Vagina (tissue), 2 donors: ENCODE measurements around the gene CRISPLD2. TPM values are rescaled to one million over a fixed set of nuclear protein-coding genes. Genes with fewer than 3 reads are reported as not detected.

Experiments used
- DNase-seq, 2 donors: peaks; one replicate each; pipeline ENCODE4 v3.0.0-alpha.2; 2017; ENCODE audit errors: extremely low spot score in 2 of 2
- H3K27ac ChIP-seq: fragments of 200-600 bp; sonication (generic); one replicate; pipeline ENCODE4 v1.5.1; 2019
- H3K27me3 ChIP-seq: fragments of 200-600 bp; sonication (generic); one replicate; pipeline ENCODE4 v1.5.1; 2019
- H3K36me3 ChIP-seq, 2 donors: fragments of 200-600 bp; sonication (generic); one replicate each; pipeline ENCODE4 v1.5.1; 2017 to 2019
- H3K4me1 ChIP-seq: fragments of 200-600 bp; sonication (generic); one replicate; pipeline ENCODE4 v1.5.1; 2019
- H3K4me3 ChIP-seq, 2 donors: fragments of 200-600 bp; sonication (generic); 1 replicate in 1 of 2; 2 replicates in 1 of 2; pipeline ENCODE4 v1.5.1; 2016 to 2019
- H3K9me3 ChIP-seq: fragments of 200-600 bp; sonication (generic); one replicate; pipeline ENCODE4 v1.5.1; 2019
- POLR2A ChIP-seq, 2 donors: fragments of 450-650 bp; IDR thresholded peaks; one replicate each; pipeline ENCODE4 v1.6.1; 2017; ENCODE audit warnings: antibody characterized with exemption in 2 of 2, mild to moderate bottlenecking in 2 of 2, moderate library complexity in 2 of 2
- POLR2AphosphoS5 ChIP-seq, 2 donors: sonication (generic); formaldehyde crosslinking; IDR thresholded peaks; one replicate each; pipeline ENCODE4 v1.9.0; 2017; ENCODE audit warnings: antibody characterized with exemption in 2 of 2, mild to moderate bottlenecking in 2 of 2, low read depth in 1 of 2; ENCODE audit not compliant: insufficient read depth in 1 of 2
- intact Hi-C: fragments of 100-400 bp; cut with DNase I; formaldehyde crosslinking; loops from one replicate; pipeline ENCODE4 v1.15.1; 2023
- total RNA-seq: library from RNA; depleted of rRNA; stranded (reverse); fragments of >200 nt; gene quantifications from one replicate; pipeline ENCODE4 v1.2.3, GENCODE V29; 2016
- TF ChIP-seq, protein P1 (sequence below), 3 experiments: fragments of 450-650 bp in 2 of 3; fragments of 200-600 bp in 1 of 3; sonication (generic) in 1 of 3; IDR thresholded peaks; one replicate each; pipeline ENCODE4 v1.5.1; 2017 to 2019; ENCODE audit warnings: antibody characterized with exemption in 3 of 3, mild to moderate bottlenecking in 2 of 3, moderate library complexity in 2 of 3

CRISPLD2 gene
- total RNA-seq, 1 donor from 2014 or later = 320 TPM

DNA sequence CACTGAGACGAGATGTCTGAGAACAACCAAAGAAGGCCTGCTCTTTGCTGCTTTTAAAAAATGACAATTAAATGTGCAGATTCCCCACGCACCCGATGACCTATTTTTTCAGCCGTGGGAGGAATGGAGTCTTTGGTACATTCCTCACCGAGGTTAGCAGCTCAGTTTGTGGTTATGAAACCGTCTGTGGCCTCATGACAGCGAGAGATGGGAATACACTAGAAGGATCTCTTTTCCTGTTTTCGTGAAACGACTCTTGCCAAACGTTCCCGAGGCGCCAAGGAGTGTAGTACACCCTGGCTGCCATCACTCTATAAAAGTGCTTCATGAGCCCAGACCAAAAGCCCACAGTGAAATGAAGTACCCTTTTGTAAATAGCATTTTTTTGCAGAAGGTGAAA is 87.8 kb downstream of the CRISPLD2 start:
- H3K9me3 ChIP-seq = no peaks in the 10 kb centered on the region
- no peaks in the 10 kb centered on the region for H3K36me3 ChIP-seq
- no peak for TF ChIP-seq POLR2A (IDR thresholded peaks at IDR 0.05)
- no peak for TF ChIP-seq POLR2AphosphoS5 (IDR thresholded peaks at IDR 0.05; ENCODE audit: insufficient read depth in 1 of 2, low read depth in 1 of 2)
- TF ChIP-seq, protein P1, sequence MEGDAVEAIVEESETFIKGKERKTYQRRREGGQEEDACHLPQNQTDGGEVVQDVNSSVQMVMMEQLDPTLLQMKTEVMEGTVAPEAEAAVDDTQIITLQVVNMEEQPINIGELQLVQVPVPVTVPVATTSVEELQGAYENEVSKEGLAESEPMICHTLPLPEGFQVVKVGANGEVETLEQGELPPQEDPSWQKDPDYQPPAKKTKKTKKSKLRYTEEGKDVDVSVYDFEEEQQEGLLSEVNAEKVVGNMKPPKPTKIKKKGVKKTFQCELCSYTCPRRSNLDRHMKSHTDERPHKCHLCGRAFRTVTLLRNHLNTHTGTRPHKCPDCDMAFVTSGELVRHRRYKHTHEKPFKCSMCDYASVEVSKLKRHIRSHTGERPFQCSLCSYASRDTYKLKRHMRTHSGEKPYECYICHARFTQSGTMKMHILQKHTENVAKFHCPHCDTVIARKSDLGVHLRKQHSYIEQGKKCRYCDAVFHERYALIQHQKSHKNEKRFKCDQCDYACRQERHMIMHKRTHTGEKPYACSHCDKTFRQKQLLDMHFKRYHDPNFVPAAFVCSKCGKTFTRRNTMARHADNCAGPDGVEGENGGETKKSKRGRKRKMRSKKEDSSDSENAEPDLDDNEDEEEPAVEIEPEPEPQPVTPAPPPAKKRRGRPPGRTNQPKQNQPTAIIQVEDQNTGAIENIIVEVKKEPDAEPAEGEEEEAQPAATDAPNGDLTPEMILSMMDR (IDR thresholded peaks at IDR 0.05) = no peak
- H3K4me1 ChIP-seq = peaks cover 9% of the 10 kb centered on the region
- H3K27me3 ChIP-seq = no peaks in the 10 kb centered on the region
- no peak for DNase-seq
- peak overlapping the region; percentile 64 for H3K27ac ChIP-seq
- no peak overlapping the region for H3K4me3 ChIP-seq
- intact Hi-C loops = no loop called here

DNA sequence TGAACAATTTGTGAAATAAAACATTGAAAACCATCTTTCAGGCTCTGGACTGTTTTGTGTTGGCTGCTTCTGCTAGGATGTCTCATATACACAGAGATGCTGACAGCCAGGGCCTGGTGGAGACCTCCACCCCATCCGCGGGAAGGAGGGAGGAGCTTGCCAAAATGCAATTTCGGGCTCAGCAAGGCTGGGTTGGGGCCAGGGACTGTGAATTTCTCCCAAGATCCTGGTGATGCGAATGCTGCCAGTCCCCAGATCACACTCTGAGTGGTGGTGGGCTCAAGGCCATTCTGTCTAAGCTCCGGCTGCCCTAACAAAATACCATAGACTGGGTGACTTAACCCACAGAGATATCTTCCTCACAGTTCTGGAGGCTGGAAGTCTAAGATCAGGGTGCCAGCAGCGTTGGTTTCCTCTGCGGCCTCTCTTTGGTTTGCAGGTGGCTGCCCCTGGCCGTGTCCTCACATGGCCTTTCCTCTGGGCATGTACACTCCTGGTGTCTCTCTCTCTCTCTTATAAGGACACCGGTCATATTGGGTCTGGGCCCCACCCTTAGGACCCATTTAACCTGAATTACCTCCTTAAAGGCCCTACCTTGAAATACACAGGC is 89.8 kb downstream of the CRISPLD2 start:
- H3K4me3 ChIP-seq = no peak overlapping the region
- TF ChIP-seq, protein P1 (IDR thresholded peaks at IDR 0.05) = no peak
- TF ChIP-seq POLR2A (IDR thresholded peaks at IDR 0.05) (no peak), POLR2AphosphoS5 (IDR thresholded peaks at IDR 0.05; ENCODE audit: insufficient read depth in 1 of 2, low read depth in 1 of 2) (no peak)
- intact Hi-C loops = no loop called here
- H3K27ac ChIP-seq = peak overlapping the region; percentile 13
- DNase-seq = no peak
- H3K4me1 ChIP-seq = peaks cover 27% of the 10 kb centered on the region
- no peaks in the 10 kb centered on the region for H3K36me3 ChIP-seq
- no peaks in the 10 kb centered on the region for H3K9me3 ChIP-seq
- no peaks in the 10 kb centered on the region for H3K27me3 ChIP-seq

DNA sequence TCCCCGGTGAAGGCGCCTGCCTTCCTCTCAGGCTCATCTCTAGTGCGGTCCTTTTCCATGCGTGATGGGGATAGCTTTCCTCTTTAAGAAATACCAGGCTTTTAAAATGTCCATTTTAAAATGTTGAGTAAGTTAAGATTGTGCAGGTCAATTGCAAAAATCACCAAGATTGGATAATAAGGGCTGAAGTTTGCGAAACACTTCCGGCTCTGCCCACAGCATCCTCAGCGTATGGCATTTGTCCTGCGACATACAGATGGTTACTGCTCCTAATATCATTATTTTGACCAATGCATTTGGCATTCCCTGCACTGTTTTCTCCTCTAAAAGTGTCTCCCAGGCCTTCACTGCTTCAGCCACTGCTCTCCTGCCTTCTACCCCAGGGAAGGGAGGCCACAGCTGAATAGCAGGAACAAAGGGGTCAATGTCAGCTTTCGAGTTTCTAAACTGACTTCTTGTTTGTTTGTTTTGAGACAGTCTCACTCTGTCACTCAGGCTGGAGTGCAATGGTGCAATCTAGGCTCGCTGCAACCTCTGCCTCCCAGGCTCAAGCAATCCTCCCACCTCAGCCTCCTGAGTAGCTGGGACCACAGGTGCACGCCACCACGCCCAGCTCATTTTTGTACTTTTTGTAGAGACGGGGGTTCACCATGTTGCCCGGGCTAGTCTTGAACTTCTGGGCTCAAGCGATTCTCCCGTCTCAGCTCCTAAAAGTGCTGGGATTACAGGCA is 91.9 kb downstream of the CRISPLD2 start:
- Histone ChIP-seq H3K27me3 (no peaks in the 10 kb centered on the region), H3K4me1 (peaks cover 37% of the 10 kb centered on the region), H3K36me3 (no peaks in the 10 kb centered on the region), H3K9me3 (no peaks in the 10 kb centered on the region), H3K27ac (peak overlapping the region; percentile 12), H3K4me3 (no peak overlapping the region)
- no peak for TF ChIP-seq POLR2AphosphoS5 (IDR thresholded peaks at IDR 0.05; ENCODE audit: insufficient read depth in 1 of 2, low read depth in 1 of 2)
- TF ChIP-seq, protein P1 (IDR thresholded peaks at IDR 0.05) = no peak
- TF ChIP-seq POLR2A (IDR thresholded peaks at IDR 0.05) = no peak
- DNase-seq = no peak
- intact Hi-C loops = no loop called here

DNA sequence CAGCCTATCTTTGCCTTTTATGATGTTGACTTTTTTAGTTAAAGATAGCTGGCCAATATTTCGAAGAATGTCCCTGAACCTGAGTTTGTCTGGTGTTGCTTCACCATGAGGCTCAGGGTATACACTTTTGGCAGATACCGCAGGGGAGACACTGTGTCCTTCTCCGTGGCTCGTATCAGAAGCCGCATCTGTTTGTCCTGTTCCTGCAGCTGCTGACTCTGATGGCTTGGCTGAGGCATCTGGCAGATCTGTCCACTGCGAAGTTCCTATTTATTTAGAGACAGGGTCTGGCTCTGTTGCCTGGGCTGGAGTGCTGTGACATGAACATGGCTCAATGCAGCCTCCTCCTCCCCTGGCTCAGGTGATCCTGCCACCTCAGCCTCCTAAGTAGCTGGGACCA is 93.5 kb downstream of the CRISPLD2 start:
- no peaks in the 10 kb centered on the region for H3K36me3 ChIP-seq
- H3K27ac ChIP-seq = peak overlapping the region; percentile 70
- H3K27me3 ChIP-seq = no peaks in the 10 kb centered on the region
- TF ChIP-seq POLR2A (IDR thresholded peaks at IDR 0.05) = no peak
- peak in 1 of 2 donors; percentile 62 for TF ChIP-seq POLR2AphosphoS5 (IDR thresholded peaks at IDR 0.05; ENCODE audit: insufficient read depth in 1 of 2, low read depth in 1 of 2)
- peaks cover 37% of the 10 kb centered on the region for H3K4me1 ChIP-seq
- intact Hi-C loops = no loop called here
- H3K4me3 ChIP-seq = no peak overlapping the region
- DNase-seq = no peak
- no peaks in the 10 kb centered on the region for H3K9me3 ChIP-seq

DNA sequence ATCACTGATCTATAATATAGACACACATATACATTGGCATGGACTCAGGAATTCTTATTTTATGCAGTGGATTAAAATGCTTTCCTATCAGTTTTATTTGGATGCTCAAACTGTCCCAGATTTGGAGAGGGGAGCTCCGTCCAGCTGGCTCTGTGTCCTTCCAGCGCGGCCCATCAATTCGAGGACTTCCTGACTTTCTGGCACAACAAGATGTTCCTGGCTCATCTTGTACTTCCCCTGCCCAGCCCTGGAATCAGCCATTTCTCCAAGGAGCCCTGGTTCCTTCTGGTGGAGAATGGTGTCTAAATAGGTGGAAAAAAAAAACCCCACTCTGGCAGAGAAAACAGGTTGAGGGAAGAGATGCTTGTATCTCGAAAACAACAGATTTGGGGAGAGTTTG is 94.5 kb downstream of the CRISPLD2 start:
- Histone ChIP-seq H3K9me3 (no peaks in the 10 kb centered on the region), H3K4me1 (peaks cover 37% of the 10 kb centered on the region), H3K27me3 (no peaks in the 10 kb centered on the region), H3K27ac (peak overlapping the region; percentile 70), H3K36me3 (no peaks in the 10 kb centered on the region), H3K4me3 (no peak overlapping the region)
- no peak for DNase-seq
- TF ChIP-seq POLR2A (IDR thresholded peaks at IDR 0.05) = no peak
- no peak for TF ChIP-seq POLR2AphosphoS5 (IDR thresholded peaks at IDR 0.05; ENCODE audit: insufficient read depth in 1 of 2, low read depth in 1 of 2)
- TF ChIP-seq, protein P1 (IDR thresholded peaks at IDR 0.05) = no peak
- intact Hi-C loops = no loop called here
